Glomerular endothelial cell (primary cell): ENCODE results near the gene TMEM184B. TPM values are rescaled to one million over a fixed set of nuclear protein-coding genes. Genes with fewer than 3 reads are reported as not detected.

Experiments
- DNase-seq: peaks from one replicate; pipeline ENCODE4 v3.0.0-alpha.2; 2011; ENCODE audit warnings: low read depth, low spot score; ENCODE audit errors: extremely low read depth
- total RNA-seq: library from RNA; depleted of rRNA; stranded (reverse); fragments of >200 nt; gene quantifications from 2 replicates; pipeline ENCODE4 v1.2.3, GENCODE V29; 2015

The TMEM184B gene
- total RNA-seq, 1 donor from 2014 or later = 165 TPM

DNA sequence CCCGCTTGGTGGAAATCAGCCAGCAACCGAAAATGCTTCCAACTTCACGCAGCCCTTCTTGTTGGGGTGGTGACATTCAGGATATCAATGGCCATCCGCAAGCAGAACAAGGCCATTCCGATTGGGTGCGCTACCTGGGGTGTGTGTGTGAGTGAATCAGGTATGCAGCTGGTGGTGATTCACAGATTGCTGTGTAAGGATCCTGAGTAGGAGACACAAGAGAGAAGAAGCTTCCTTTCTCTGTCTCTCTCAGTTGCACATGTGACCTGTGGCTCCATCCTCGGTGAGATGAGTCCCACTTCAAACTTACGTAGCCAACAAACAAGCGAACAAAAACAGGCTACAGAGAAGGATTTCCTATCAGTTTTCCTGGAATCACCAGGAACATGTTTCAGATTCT lies 9.6 kb upstream of the TMEM184B start:
- no peak for DNase-seq

DNA sequence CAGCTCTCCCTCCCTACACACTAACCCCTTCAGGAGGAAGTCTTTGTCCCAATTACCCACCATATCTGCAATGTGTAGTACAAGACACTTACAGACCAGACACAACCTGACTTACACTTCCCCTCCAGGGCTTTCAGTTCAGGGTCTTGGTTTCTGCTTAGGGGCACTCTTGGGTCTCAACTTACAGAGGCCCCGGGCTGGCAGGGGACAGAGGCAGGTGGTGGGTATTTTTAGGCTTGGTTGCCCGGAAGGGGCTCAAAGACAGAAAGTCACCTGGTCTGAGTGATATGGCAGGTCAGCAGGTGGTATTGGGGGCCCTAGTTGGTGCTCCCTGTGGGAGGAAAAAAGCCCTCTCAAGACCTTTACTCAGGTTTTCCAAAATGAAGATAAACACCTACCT lies 3.4 kb upstream of the TMEM184B start:
- no peak for DNase-seq

DNA sequence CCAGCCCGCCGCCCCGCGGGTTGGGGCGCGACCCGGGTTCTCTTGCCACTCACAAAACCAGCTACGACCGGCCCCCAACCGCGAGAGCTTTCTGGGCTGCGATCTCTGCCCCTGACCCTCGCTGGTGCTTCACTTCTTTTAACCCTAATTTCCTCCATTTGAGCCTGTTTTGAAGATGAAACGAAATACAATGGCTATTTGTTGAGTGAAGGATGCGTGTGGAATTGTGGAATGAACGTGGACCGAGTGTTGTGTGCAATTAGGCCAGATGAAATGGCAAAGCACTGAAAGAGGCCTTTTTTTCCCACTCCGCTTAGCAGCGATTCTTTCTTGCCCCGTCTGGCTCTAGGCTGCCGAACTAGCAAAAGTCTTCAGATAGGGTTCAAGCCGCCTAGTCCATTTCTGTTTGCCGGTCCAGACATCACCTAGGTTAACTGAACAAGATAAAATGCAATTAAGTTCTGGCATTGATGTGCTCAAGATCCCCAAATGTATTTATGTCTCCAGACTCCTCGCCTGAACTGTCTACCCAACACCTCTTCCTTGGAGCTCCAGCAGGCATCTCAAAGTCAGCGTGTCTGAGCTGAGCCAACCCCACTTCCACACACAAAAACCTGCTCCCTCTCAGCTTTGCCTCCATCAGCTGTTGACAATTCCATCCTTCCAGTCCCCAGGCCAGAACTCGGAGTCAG lies 471 bp upstream of the TMEM184B start:
- DNase-seq = no peak

DNA sequence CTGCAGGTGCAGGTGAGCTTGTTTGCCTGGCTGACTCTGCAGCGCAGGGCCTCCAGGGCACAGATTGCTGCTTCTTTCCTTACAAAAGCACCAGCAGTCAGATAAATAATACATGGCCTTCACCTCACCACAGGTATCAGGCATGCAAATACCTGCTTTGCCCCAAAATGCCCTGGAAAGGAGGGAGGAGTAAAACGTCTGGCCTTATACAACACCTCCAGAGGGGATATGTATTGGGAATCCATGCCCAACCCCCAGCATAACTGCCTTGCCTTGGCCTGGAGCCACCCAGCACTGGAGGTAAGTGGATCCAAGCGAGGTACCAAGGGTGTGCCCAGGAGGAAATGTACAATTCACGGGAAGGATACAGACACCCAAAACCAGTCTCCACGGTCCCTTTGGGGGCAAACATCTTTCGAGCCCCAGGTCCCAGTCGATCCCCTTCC lies 860 bp downstream of the TMEM184B start:
- DNase-seq = no peak

DNA sequence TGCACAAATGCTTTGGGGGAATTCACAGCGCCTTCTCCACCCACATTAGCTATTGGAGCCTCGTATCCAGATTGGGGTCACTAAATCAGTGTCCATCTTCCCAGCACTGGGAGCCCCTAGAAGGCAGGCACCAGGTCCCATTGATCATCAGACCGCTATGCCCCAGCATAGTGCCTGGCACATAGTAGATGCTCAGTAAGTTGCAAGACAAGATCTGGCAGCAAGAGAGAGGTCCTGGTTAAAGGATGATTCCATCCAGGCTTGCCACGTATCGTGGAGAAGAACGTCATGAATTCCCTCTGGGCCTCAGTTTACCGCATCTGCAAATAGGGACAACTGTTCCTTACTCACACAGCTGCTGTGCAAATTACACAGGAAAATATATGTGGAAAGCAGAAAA lies 1.7 kb downstream of the TMEM184B start:
- no peak for DNase-seq

DNA sequence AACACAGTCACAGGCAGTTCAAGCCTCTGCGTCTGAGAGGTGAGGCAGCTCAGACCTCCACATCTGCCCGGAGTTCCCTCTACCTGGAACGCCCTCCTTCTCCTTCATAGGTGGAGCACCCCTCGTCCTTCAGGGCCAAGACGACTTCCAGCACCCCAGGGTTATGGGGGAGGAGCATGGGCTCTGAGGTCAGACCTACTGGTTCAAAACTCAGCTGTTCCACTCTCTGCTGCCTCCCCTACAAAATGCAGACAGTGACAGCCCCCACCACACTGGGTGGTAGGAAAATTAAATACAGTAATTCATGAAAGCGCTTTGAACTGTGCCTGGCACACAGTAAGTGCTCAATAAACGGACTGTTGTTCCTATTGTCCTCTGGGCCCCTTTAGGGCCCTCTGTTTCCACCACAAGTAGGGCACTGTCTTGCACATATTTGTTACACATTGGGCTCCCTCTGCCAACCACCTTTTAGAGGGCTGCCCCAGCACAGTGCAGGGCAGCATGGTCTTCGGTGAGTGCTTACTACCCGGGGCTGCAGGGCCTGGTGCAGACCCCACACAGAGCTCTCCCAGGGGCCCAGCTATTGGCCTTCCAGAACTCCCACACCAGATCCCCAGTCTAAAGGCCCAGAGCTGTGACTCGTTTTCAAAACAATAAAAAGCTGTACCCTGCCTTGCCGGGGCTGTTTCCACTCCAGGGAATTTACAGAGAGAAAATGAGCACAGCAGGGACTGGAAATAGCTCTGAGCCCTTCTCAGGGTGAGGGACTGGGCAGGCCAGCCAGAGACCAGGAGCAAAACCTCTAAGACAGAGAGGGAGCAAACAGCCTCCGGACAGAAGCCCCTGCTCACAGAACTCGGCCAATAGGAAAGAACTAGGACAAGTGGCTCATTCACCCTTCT lies 2.5 kb downstream of the TMEM184B start:
- no peak for DNase-seq

DNA sequence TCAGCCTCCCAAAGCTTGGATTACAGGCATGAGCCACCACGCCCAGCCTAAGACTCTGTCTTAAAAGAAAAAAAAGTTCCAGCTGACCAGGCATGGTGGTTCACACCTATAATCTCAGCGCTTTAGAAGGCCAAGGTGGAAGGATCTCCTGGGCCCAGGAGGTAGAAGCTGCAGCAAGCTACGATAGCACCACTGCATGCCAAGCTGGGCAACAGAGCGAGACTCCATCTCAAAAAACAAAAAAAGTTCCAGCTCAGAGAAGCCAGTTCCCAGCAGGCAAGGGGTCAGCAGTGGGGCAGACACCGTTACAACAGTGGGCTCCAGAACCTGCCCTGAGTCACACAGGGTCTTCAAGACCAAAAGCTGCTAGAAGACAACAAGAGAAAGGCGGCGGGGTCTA lies 3.3 kb downstream of the TMEM184B start:
- DNase-seq = no peak

DNA sequence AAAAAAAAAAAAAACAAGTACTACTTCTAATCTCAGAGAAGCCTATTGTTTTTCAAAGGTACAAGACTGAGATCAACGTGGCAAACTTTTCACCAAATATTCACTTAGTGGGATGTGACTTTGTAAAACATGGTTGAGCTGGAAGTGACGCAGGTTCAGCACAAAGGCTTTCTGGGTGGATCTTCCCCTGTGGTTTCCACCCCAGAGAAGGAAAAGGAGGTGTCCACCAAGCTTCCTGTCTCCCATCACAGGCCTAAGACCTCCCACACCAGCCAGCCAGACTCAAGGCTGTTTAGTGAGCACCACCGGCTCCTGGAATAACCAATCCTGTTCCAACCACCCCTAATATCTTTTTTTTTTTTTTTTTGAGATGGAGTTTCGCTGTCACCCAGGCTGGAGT lies 5.7 kb downstream of the TMEM184B start:
- no peak for DNase-seq

DNA sequence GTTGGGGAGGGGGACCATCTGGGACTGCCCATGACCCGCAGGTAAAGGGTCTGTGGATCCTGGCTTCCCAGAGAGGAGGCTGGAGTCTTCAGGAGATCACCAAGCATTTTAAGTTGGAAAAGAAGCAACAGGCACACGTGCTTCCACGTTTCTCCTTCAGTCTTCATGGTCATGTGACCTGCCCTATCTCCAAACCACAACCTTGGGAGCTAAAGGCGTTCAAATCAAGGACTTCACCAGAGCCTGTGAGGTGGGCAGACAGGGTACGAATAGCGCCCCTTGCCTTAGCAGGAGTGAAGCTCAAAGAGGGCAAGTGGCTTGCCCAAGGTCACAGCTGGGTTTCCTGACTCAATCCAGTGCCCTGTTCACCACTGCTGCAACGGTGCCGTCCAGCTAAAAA lies 6.7 kb downstream of the TMEM184B start:
- DNase-seq = no peak

DNA sequence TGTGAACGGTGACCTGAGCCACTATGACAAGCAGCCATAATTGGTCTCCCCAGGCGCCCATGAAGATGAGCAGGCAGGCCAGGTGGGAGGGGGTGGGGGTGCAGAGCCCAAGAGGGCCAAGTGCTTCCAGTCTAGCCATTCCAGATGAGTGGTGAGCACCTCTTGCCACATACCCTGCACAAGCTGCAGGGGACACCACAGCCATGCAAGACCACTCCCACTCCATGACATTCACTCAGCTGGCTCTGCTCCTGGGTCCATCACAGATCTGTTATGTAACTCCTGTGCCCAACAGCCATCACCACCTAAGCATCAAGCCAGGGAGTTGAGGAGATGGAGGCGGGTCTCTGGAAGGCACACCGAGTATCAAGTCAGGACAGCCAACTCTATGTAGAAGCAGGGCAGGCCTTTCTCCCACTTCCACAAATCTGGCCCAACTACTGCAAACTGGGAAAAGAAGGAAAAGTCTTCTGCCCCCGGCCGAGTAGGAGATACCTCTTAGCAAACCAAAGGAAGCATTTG lies 8.4 kb downstream of the TMEM184B start:
- no peak for DNase-seq

DNA sequence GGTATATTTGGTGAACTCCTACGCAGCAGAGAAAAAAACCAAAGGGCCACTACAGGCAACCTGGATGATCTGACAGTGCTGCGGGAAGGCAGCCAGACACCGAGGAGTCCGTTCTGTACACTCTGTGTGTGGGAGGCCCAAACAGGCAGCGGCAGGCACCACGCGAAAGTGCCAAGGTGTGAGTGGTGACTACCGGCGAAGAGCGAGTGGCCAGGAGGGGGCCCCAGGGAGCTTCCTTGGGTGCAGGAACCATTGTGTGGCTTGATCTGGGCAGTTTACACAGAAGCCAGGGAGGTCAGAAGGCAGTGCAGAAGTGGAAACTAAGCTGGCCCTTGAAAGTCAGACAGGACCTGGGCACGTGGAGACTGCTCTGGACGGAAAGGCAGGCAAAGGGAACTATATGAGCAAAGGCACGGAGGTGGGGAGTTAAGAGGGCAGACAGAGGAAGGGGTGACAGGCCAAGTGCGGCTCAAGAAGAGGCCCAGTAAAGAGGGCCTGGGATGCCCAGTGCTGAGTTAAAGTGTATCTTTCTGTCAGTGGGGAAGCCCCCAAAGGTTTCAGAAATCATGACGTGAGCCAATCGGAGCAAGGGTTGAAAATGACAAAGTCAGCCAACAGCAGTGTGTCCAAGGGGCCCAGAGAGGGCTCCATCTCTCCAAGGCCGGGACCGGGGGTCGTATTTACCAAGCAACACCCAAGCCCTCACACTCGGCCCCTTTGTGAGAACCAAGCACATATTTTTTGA lies 10.6 kb downstream of the TMEM184B start:
- DNase-seq = no peak

DNA sequence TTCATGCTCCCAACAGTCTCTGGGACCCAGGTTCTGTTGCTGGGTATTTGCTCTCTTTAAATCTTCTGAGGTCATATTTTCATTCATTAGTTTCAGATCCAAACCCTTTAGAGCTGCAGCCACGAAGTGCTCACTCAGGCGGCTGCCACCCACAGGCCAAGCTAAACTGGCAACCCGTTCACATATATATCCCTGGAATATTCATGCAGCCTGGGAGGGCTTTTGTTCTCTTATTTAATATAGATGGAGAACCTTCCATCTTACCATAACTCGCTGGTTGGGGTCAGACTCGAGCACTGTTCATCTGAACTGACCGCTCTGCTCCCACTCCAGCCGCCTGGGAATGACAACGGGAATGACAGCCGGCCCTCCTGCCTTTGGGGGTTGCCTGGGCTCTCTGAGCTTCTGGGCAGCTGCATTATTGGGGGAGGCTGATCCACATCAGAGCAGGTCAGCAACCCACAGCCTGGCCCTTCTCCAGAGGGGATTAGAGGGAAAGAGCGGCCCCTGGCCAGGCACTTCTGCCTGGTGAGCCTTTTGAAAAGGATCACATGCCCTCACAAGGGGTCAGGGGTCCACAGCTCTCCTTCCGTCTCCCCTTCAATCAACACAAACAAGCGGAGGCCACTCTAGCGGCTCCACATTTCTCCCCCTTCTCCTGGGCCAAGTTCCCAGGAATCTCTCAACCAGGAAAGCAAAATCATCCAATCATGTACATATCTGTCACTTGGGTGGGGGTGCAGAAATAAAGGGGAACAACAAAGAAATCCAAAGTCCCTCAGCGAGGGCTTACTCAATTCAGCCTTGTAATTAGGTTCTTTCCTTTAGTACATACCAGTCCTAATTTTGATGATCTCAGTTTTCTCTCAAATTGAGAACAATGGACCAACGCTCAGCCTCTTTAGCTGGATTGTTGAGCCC lies 11.8 kb downstream of the TMEM184B start:
- no peak for DNase-seq

DNA sequence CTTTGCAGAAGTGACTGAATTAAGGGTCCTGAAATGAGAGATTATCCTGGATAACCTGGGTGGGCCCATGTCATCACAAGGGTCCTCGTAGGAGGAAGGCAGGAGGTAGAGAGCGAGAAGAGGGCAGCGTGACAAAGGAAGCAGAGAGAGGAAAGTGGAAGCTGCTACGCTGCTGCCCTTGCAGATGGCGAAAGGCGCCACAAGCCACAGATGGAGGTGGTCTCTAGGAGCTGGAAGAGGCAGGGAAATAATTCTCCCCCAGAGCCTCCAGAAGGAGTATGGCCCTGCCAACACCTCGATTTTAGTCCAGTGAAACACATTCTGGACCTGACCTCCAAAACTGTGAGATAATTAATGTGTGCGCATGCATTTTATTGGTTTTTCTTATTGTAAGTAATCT lies 13.4 kb downstream of the TMEM184B start:
- DNase-seq = no peak

DNA sequence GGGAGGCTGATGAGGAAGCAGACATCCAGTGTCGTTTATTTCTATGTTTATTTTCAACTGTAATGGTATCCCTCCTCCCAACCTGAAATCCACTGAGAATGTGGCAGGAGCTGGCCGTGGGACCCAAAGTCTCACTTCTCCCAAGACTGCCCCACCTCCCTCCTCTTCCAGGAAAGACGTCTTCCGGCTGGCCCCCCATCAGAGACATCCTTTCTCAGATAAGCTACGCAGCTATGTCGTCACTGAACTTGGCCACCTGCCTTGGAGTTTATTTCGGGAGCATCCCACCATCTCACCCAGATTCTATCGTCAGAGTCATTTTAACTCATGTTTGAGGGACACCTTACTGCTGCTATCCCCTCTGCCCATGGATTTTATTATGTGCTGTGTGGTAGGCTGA lies 13.9 kb downstream of the TMEM184B start:
- no peak for DNase-seq

DNA sequence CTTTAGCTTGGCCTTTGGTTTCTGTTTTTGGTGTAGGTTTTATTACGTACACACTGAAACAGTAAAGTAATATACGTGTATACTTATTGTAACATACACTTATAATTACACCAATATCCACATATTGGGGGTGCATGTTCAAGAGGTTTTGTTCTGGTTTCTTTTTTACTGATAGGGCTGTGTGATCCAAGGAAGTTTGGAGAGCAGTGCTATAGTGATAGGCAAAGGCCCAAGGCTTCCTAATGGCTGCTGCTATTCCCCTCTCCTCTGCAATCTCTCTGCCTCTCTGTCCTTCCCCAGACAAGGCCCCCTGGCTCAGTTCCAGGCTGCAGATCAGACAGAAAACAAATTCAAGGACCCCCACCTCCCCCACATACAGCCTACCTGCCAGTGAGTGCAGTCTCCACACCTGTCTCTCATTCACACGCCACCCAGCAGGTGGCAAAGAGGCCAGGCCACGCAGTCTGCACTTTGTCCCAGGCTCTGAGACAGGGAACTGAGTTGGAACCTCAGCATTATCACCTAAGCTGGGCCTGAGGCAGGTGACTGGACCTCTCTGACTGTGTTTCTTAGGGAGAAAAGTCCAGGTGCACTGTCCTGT lies 15.1 kb downstream of the TMEM184B start:
- DNase-seq = no peak

DNA sequence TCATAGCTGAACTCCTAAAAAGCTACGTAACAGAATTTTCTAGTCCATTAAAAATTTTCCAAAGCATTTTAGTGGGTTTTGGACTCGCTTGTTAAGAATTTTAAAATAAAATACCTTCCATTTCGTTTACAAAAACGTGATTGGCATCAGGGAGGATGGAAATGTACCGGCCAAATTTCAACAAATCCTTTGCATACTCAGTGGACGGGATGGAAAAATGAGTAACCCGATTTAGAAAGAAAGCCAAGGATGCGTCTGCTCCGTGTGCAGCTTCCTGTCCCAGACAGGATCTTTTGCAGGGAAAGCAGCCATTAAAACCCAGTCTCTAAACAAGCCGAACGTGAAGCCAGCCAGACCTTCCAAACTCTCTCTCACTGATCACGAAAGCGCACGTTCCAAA lies 15.6 kb downstream of the TMEM184B start:
- no peak for DNase-seq

DNA sequence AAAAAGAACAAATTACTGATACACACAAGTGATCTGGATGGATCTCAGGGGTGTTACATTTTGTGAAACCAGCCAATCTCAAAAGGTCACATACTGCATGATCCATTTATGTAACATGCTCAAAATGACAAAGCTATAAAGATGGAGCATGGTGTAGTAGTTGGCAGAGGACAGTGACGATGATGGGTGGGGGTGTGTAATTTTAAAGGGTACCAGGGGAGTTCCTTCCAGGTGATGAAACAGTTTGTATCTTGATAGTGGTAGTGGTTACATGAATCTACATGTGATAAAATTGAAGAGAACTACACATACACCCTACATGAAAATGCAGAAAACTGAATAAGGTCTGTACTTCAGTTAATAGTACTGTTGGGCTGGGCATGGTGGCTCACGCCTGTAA lies 17.1 kb downstream of the TMEM184B start:
- DNase-seq = no peak

DNA sequence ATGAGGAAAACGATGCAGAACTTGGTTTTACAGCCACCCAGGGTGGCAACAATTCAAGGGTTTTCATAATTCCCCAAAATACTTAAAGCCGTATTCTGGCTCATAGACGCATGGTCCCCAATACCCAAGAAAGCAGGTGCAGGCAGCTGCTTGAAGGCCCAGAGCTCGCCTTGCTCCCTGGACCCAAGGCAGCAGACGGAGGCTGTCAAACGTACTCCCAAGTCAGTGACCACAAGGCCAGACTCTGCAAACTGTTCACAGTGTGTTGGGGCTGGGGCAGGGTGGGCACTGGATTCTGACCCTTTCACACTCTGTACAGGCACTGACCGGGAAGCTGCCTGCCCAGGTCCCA lies 21.5 kb downstream of the TMEM184B start:
- no peak for DNase-seq

DNA sequence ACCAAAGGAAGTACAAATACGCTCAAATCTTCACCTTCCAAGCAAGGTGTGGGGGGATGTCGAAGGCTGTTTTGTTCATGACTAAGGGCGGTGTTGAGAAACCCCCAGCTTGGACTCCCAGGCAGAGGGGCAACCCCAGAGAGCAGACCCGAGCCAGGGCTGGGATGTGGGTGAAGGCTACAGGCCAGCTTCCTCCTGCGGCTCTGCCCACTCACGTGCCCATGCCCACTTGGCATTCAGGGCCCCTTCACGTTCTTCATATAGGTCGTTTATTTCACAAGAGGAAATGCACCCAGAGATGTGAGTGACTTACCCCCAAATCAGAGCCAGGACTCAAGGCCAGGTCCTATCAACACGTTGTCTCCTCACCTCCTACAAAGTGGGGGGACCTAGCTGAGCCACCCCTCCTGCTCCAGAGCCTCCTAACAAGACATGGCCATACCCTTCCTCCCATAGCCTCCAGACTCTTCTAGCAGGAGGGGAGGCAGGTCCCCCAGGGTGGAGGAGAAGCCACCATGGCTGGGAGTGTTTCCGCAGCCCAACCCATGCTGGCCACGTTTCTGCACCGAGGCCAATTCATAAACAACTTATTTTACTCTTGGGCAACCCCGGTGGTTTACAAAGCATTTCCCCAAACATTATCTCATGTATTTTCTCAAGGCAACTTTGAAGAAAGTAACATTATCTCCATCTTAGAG lies 22.0 kb downstream of the TMEM184B start:
- no peak for DNase-seq
